ENCODE measurements around the gene RPGRIP1. TPM values are rescaled to one million over a fixed set of nuclear protein-coding genes. Genes with fewer than 3 reads are reported as not detected.

RPGRIP1 gene
- total and polyA plus RNA-seq, 9 of the 15 experiments (the other 6 are each of a cell fraction or from before 2014, with no cell fraction given): 0.47 to 0.95 (median 0.65) TPM; not detected in 1

DNA sequence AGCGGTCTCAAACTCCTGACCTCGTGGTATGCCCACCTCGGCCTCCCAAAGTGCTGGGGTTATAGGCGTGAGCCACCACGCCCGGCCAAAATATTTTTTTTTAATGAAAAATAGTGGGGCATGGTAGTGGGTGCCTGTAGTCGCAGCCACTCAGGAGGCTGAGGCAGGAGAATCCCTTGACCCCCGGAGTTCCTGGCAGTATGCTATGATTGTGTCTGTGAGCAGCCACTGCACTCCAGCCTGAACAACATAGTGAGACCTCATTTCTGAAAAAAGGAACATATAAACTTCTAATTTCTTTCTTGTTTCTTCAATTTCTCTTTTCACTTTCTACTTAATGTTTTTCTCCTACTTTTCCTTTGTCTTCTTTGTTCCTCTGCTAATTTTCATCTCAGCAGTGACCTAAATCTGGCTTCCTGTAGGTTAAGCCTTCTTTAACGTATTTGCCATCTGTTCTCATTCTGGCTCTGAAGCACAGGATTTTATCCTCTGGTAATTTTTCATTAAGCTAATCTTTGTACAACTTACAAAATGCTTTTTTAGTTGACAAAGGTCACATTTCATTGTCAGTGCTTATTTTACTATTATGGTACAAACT, 4.5 kb upstream of the RPGRIP1 start:
- H3K79me2 ChIP-seq (ENCODE audit: control insufficient read depth, insufficient read depth, low read length): no peaks in the 10 kb centered on the region
- FAIRE-seq: no peak
- H4K20me1 ChIP-seq (replicated peaks; ENCODE audit: control insufficient read depth, insufficient read depth, low read length): no peaks in the 10 kb centered on the region
- BruUV-seq (replicated peaks): no TSS peak
- no peak overlapping the region for H3K4me2 ChIP-seq (ENCODE audit: insufficient read depth, low read length)
- TF ChIP-seq FOXA3 (CRISPR knock-in tag; conservative IDR thresholded peaks at IDR 0.05 in 1 of 2, IDR thresholded peaks at IDR 0.05 in 1 of 2): no peak
- TF ChIP-seq, protein P1, sequence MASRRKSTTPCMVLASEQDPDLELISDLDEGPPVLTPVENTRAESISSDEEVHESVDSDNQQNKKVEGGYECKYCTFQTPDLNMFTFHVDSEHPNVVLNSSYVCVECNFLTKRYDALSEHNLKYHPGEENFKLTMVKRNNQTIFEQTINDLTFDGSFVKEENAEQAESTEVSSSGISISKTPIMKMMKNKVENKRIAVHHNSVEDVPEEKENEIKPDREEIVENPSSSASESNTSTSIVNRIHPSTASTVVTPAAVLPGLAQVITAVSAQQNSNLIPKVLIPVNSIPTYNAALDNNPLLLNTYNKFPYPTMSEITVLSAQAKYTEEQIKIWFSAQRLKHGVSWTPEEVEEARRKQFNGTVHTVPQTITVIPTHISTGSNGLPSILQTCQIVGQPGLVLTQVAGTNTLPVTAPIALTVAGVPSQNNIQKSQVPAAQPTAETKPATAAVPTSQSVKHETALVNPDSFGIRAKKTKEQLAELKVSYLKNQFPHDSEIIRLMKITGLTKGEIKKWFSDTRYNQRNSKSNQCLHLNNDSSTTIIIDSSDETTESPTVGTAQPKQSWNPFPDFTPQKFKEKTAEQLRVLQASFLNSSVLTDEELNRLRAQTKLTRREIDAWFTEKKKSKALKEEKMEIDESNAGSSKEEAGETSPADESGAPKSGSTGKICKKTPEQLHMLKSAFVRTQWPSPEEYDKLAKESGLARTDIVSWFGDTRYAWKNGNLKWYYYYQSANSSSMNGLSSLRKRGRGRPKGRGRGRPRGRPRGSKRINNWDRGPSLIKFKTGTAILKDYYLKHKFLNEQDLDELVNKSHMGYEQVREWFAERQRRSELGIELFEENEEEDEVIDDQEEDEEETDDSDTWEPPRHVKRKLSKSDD (conservative IDR thresholded peaks at IDR 0.05; ENCODE audit: low read length): no peak
- no peak for TF ChIP-seq ZNF143 (CRISPR knock-in tag; IDR thresholded peaks at IDR 0.05)
- no peak for TF ChIP-seq NFE2 (IDR thresholded peaks at IDR 0.05; ENCODE audit: low read depth)
- no peak for TF ChIP-seq ZNF324 (CRISPR knock-in tag; IDR thresholded peaks at IDR 0.05)
- TF ChIP-seq, protein P2, sequence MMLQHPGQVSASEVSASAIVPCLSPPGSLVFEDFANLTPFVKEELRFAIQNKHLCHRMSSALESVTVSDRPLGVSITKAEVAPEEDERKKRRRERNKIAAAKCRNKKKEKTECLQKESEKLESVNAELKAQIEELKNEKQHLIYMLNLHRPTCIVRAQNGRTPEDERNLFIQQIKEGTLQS (IDR thresholded peaks at IDR 0.05): no peak
- TF ChIP-seq, protein P2 (CRISPR knock-in tag; conservative IDR thresholded peaks at IDR 0.05): no peak
- no peak for TF ChIP-seq ZBTB12 (CRISPR knock-in tag; IDR thresholded peaks at IDR 0.05)
- TF ChIP-seq HDAC6 (IDR thresholded peaks at IDR 0.05; ENCODE audit: low read depth, low read length): no peak
- no peak for TF ChIP-seq ZNF444 (CRISPR knock-in tag; IDR thresholded peaks at IDR 0.05)
- TF ChIP-seq DNMT1 (IDR thresholded peaks at IDR 0.05): no peak
- no peak for TF ChIP-seq ZNF274 (IDR thresholded peaks at IDR 0.05; ENCODE audit: borderline replicate concordance, low read depth, low read length)
- TF ChIP-seq RBFOX2 (IDR thresholded peaks at IDR 0.05; ENCODE audit: low read depth, low read length): no peak
- TF ChIP-seq, protein P3, sequence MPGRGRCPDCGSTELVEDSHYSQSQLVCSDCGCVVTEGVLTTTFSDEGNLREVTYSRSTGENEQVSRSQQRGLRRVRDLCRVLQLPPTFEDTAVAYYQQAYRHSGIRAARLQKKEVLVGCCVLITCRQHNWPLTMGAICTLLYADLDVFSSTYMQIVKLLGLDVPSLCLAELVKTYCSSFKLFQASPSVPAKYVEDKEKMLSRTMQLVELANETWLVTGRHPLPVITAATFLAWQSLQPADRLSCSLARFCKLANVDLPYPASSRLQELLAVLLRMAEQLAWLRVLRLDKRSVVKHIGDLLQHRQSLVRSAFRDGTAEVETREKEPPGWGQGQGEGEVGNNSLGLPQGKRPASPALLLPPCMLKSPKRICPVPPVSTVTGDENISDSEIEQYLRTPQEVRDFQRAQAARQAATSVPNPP (IDR thresholded peaks at IDR 0.05; ENCODE audit: borderline replicate concordance, insufficient read depth, insufficient read length): no peak
- intact Hi-C loops (cut with micrococcal nuclease): no loop called here
- no peak overlapping the region for H3K9ac ChIP-seq (ENCODE audit: insufficient read depth in 1 of 2, low read depth in 2 of 2, low read length in 2 of 2)
- ChIA-PET CTCF (ENCODE audit: low intra/inter-chr PET ratio) (no interaction called here), POLR2A (interaction anchor here (0.6 to 2.0 kb wide), 2 partner anchors 10 to 25 kb away, joined by 3 to 11 read pairs; no protein-coding TSS in a partner anchor)
- no peaks in the 10 kb centered on the region for H3K27me3 ChIP-seq (ENCODE audit: control insufficient read depth in 2 of 2, insufficient read depth in 2 of 2, low read length in 2 of 2)
- no peaks in the 10 kb centered on the region for H3K9me1 ChIP-seq (ENCODE audit: control insufficient read depth, insufficient read depth, low read length)
- 68% methylated on average over 7 of the region's 9 CpGs for WGBS (ENCODE audit: insufficient coverage, low coverage, missing lambda C conversion rate)
- H3K4me1 ChIP-seq (replicated peaks in 1 of 2; ENCODE audit: control insufficient read depth in 2 of 2, insufficient read depth in 2 of 2, low read length in 2 of 2): peaks cover 0 to 2% of the 10 kb centered on the region in 2 experiments; a peak in 2 of 5 replicates
- in situ Hi-C loops (cut with MboI): no loop called here
- DNase-seq (ENCODE audit: extremely low read depth in 1 of 4, low spot score in 3 of 4): no peak
- H2AFZ ChIP-seq (ENCODE audit: low read depth, low read length): no peak overlapping the region
- H3K27ac ChIP-seq (ENCODE audit: extremely low read depth, low read depth, low read length): no peak overlapping the region
- no peaks in the 10 kb centered on the region for H3K9me3 ChIP-seq (replicated peaks; ENCODE audit: control insufficient read depth, insufficient read depth, low read depth, low read length)
- no peak for ATAC-seq
- H3K4me3 ChIP-seq: no peak overlapping the region
- no peaks in the 10 kb centered on the region for H3K36me3 ChIP-seq (ENCODE audit: control insufficient read depth, insufficient read depth, low read length)
